Measurements from ENCODE around the gene PTPRM. TPM values are rescaled to one million over a fixed set of nuclear protein-coding genes. Genes with fewer than 3 reads are reported as not detected.

The PTPRM gene
- total RNA-seq, 4 donors from 2014 or later, result 206 to 337 (median 255) TPM

GRCh38 chr18:7600528-7601245 lies 33.6 kb downstream of the PTPRM start:
- no peak for TF ChIP-seq CTCF (IDR thresholded peaks at IDR 0.05; ENCODE audit: low read depth)

GRCh38 chr18:7601246-7601615 lies 34.1 kb downstream of the PTPRM start:
- no peak for TF ChIP-seq CTCF (IDR thresholded peaks at IDR 0.05; ENCODE audit: low read depth)

GRCh38 chr18:7601936-7602335 lies 34.8 kb downstream of the PTPRM start:
- TF ChIP-seq CTCF (IDR thresholded peaks at IDR 0.05; ENCODE audit: low read depth), result no peak

GRCh38 chr18:7603259-7604000 lies 36.3 kb downstream of the PTPRM start:
- no peak for TF ChIP-seq CTCF (IDR thresholded peaks at IDR 0.05; ENCODE audit: low read depth)

GRCh38 chr18:7604361-7604760 lies 37.2 kb downstream of the PTPRM start:
- no peak for TF ChIP-seq CTCF (IDR thresholded peaks at IDR 0.05; ENCODE audit: low read depth)

- no peak for TF ChIP-seq CTCF (IDR thresholded peaks at IDR 0.05; ENCODE audit: low read depth)
Observed at GRCh38 chr18:7605705-7606104, 38.6 kb downstream of the PTPRM start.

- TF ChIP-seq CTCF (IDR thresholded peaks at IDR 0.05; ENCODE audit: low read depth), result no peak
Observed at GRCh38 chr18:7607540-7608173, 40.5 kb downstream of the PTPRM start.

All from subcutaneous adipose tissue (tissue), 4 donors.